ENCODE data around the gene FER1L5. TPM values are rescaled to one million over a fixed set of nuclear protein-coding genes. Genes with fewer than 3 reads are reported as not detected.
"Not testable (repeated sequence)": the region's sequence is repeated elsewhere in the genome, so short reads cannot be mapped to it uniquely, and the experiment has no call there.

The FER1L5 gene
- total RNA-seq, 1 experiment from 2014 or later = 0.22 TPM

- no peak for DNase-seq (ENCODE audit: low spot score)
Measured at GRCh38 chr2:96636551-96637171, 5.9 kb upstream of the FER1L5 start.

DNA sequence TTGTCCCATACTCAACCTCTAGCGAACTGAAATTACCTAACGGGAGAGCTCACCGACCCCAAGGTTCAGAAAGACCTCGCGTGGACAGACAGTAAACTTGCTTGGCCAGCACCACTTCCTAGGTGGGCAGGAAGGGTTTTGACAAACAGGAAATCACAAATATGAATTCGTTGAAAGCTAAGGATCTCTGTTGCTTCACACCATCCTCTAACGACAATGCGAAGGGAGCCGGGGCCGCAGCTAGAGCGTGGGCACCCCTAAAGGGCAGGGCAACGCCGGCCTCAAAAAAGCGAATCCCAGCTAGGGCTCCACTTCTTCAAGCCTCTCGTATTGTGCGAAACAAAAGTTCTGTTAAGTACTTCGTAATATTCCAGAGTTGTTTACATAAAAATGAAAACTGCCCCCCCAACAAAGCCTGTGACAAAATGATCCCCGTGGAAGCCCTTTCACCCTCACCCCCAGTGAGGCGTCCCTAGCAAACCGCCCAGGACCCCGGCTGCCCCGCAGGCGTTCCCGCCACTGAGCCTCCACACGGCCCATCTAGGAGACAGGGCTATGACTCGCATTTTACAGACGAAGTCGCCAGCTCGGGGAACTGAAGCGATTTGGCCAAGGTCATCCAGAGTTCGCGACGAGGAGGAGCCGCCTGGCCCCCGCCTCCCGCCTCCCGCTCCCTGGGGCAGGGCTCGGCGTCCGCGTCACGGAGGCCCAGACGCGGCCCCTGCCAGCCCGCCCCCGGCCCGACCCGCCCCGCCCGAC, 5.0 kb upstream of the FER1L5 start:
- DNase-seq (ENCODE audit: low spot score) = peak; percentile 81

- peak; percentile 82 for DNase-seq (ENCODE audit: low spot score)
Measured at GRCh38 chr2:96638144-96639121, 4.1 kb upstream of the FER1L5 start, which contains the start of gene KANSL3. KANSL3 (minus strand) TSS chr2:96638312; CDS start chr2:96637135, 1,177 bp downstream.

- DNase-seq (ENCODE audit: low spot score) = no peak
Measured at GRCh38 chr2:96647681-96648080, 5.1 kb downstream of the FER1L5 start.

DNA sequence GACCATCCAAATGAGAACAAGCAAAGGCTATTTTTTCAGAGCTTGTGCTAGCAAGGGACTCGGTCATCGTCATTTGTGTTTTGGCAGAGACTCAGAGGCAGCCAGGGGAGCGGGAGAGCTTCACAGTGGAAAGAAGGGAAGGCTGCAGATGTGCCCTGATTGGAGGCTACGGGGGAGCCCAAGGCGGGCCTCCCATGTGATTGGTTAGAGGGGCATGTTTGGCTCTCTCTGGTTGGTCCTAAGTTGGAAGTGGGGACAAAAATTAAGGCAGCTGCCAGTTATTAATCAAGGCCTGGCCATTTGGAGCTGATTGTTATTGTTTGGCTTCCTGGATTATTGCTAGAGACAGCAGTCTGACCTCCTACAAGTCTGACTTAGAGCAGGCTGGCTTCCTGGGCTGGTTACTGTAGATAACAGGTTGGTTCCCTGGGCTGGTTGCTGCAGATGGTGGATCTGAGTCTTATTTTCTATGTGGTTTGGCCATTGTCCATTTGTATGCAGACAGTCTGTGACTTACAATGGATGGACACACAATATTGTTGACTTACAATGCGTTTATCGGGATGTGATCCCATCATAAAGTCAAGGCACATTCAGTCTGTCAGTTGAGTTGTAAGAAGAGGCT, 5.9 kb downstream of the FER1L5 start:
- DNase-seq (ENCODE audit: low spot score) = no peak

- no peak for DNase-seq (ENCODE audit: low spot score)
Measured at GRCh38 chr2:96649342-96649741, 6.8 kb downstream of the FER1L5 start.

DNA sequence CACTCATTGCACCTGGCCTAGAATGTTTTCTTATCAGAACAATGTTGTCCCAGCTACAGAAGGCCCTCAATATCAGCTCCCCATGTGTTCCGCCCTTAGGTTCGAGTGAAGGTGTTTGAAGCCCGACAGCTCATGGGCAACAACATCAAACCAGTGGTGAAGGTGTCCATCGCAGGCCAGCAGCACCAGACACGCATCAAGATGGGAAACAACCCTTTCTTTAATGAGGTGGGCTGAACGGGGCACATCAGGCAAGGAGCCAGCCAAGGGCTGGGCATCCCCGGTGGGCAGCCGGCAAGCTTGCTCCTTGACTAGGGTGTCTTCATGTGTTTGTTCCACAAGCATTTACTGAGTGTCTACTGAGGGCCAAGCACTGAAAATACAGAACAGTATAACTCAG, 9.2 kb downstream of the FER1L5 start:
- DNase-seq (ENCODE audit: low spot score) = no peak

DNA sequence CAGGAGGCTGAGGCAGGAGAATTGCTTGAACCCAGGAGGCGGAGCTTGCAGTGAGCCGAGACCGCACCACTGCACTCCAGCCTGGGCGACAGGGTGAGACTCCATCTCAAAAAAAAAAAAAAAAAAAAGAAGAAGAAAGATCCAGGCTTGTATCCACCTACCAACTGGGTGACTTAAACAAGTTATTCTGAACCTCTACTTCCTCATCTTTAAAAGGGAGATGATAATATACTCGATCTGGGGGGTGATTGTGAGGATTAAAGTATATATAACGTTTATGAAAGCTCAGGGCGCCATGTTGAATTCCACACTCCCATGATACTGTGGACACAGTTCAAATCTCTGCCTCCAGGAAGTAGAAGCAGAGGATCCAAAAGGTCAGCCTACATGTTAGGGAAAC, 12.2 kb downstream of the FER1L5 start:
- DNase-seq (ENCODE audit: low spot score) = not testable (repeated sequence)

DNA sequence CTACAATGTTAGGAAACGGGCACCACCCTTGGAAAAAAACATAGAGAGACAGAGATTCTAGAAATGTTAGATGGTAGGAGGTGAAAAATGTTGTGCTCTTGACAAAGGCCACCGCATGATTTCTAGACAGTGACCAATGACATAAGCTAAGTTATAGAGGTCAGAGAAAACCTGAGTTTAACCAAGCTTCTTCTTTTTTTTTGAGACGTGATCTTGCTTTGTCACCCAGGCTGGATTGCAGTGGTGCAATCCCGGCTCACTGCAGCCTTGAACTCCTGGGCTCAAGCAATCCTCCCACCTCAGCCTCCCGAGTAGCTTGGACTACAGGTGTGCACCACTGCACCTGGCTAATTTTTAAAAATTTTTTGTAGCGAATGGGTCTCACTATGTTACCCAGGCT, 13.0 kb downstream of the FER1L5 start:
- no peak for DNase-seq (ENCODE audit: low spot score)

DNA sequence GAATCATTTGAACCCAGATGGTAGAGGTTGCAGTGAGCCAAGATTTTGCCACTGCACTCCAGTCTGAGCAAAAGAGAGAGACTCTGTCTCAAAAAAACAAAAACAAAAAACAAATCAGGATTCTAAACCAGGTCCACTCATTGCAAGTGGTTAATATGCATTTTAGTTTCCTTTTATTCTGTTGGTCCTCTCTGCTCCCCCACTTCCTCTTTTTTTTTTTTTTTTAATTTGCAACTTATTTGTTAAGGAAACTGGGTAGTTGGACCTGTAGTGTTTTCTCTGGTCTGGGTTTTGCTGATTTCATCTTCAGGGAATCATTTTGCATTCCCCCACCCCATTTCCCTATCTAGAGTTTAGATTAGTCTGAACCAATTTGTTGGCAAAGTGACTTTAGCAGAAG, 14.0 kb downstream of the FER1L5 start:
- DNase-seq (ENCODE audit: low spot score) = no peak

GRCh38 chr2:96661324-96661723, 18.8 kb downstream of the FER1L5 start:
- no peak for DNase-seq (ENCODE audit: low spot score)

GRCh38 chr2:96662360-96662759, 19.8 kb downstream of the FER1L5 start:
- no peak for DNase-seq (ENCODE audit: low spot score)

- DNase-seq (ENCODE audit: low spot score) = no peak
Measured at GRCh38 chr2:96663177-96663576, 20.6 kb downstream of the FER1L5 start.

- no peak for DNase-seq (ENCODE audit: low spot score)
Measured at GRCh38 chr2:96663829-96664228, 21.3 kb downstream of the FER1L5 start.

DNA sequence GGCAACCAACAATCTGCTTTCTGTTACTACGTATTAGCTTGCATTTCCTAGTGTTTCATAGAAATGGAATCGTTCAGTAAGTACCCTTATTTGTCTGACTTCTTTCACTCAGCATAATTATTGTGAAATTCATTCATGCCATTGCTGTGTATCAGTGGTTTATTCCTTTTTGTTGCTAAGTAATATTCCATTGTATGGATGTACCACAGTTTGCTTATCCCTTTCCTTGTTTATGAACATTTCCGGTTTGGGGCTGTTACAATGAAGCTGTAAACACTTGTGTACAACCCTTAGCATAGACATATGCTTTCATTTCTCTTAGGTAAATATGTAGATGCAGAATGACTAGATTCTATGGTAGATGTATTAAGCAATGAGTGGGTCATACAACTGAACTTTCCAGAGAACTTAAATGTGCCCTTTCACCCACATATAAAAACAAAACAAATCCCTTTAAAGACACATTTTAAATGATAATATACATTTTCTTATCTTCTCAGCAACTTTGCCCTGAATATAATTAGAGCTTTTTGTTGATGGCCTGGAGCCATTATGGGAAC, 21.9 kb downstream of the FER1L5 start:
- DNase-seq (ENCODE audit: low spot score) = no peak

DNA sequence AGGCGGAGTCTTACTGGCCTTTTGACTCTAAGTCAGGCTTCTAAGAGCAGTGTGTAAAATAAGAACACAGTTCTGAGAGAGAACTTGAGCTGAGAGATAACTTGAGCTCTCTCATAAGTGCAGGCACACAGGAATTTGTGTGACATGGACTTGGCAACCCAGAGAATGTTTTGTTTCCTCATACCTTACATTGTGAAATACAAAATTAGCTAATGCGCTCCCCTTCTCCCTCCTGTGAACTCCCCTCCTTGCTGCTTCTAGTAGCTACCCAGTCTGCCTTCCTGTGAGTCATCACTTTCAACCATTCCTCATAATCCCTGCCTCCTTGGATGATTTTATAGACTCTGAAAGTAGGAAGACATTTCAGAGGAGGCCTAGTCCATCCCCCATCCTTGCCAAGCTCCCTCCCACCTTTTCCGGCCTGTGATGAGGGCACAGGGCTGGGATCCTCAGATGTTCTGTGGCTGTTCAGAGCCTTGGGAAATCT, 22.6 kb downstream of the FER1L5 start:
- DNase-seq (ENCODE audit: low spot score) = peak; percentile 99

- DNase-seq (ENCODE audit: low spot score) = not testable (repeated sequence)
Measured at GRCh38 chr2:96665717-96666116, 23.2 kb downstream of the FER1L5 start.

DNA sequence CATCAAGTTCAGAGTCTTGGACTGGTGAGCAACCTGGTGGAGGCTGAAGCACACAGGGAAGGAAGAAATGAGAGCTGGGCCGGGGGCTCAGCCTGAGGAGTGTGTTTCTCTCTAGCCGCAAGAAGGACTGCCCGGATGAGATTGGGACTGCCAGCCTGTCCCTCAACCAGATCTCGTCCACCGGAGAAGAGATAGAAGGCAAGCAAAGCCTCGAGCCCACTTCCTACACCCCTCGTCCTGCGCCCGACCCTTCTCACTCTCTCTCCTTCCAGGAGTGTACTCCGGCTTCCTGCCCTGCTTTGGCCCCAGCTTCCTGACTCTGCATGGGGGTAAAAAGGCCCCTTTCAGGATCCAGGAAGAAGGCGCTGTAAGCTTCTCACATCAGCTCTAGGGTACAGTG, 26.2 kb downstream of the FER1L5 start:
- DNase-seq (ENCODE audit: low spot score) = no peak

GRCh38 chr2:96669539-96670215, 27.1 kb downstream of the FER1L5 start:
- no peak for DNase-seq (ENCODE audit: low spot score)

GRCh38 chr2:96679848-96680247, 37.3 kb downstream of the FER1L5 start:
- no peak for DNase-seq (ENCODE audit: low spot score)

Measured in A172 (cell line).